ENCODE measurements around the gene RNF175.

The RNF175 gene

GRCh38 chr4:153757407-153757806 is 2.4 kb downstream of the RNF175 start:
- H3F3A ChIP-seq (ENCODE audit: low read depth): no peaks in the 10 kb centered on the region
- H3K9me2 ChIP-seq (replicated peaks; ENCODE audit: low read depth, low read length): no peaks in the 10 kb centered on the region
- H3K4me3 ChIP-seq (ENCODE audit: low read length, poor library complexity, severe bottlenecking): no peak overlapping the region
- H3K4me2 ChIP-seq (ENCODE audit: low read depth, low read length, poor library complexity, severe bottlenecking): no peak overlapping the region
- H3K36me3 ChIP-seq (ENCODE audit: insufficient read depth, low read length): no peaks in the 10 kb centered on the region
- no peak for TF ChIP-seq EZH2phosphoT487 (IDR thresholded peaks at IDR 0.05; ENCODE audit: borderline replicate concordance)
- no peaks in the 10 kb centered on the region for H3K9me3 ChIP-seq (ENCODE audit: insufficient read depth, low read depth, low read length)
- no peak overlapping the region for H2AFZ ChIP-seq (ENCODE audit: low read length)
- no peaks in the 10 kb centered on the region for H3K27me3 ChIP-seq (ENCODE audit: insufficient read depth, low read length, poor library complexity, severe bottlenecking)
- no peaks in the 10 kb centered on the region for H3K79me2 ChIP-seq (ENCODE audit: insufficient read depth, low read length)
- H3K9ac ChIP-seq (ENCODE audit: low read depth, low read length, poor library complexity, severe bottlenecking): no peak overlapping the region
- H4K20me1 ChIP-seq (ENCODE audit: insufficient read depth, low read length, poor library complexity, severe bottlenecking): no peaks in the 10 kb centered on the region
- no peaks in the 10 kb centered on the region for H3K4me1 ChIP-seq (ENCODE audit: insufficient read depth, low read length, poor library complexity, severe bottlenecking)

- H3K4me1 ChIP-seq (ENCODE audit: insufficient read depth, low read length, poor library complexity, severe bottlenecking): no peaks in the 10 kb centered on the region
- H4K20me1 ChIP-seq (ENCODE audit: insufficient read depth, low read length, poor library complexity, severe bottlenecking): no peaks in the 10 kb centered on the region
- H2AFZ ChIP-seq (ENCODE audit: low read length): no peak overlapping the region
- no peaks in the 10 kb centered on the region for H3K27me3 ChIP-seq (ENCODE audit: insufficient read depth, low read length, poor library complexity, severe bottlenecking)
- H3F3A ChIP-seq (ENCODE audit: low read depth): no peaks in the 10 kb centered on the region
- no peak overlapping the region for H3K9ac ChIP-seq (ENCODE audit: low read depth, low read length, poor library complexity, severe bottlenecking)
- H3K9me2 ChIP-seq (replicated peaks; ENCODE audit: low read depth, low read length): no peaks in the 10 kb centered on the region
- H3K4me3 ChIP-seq (ENCODE audit: low read length, poor library complexity, severe bottlenecking): no peak overlapping the region
- no peak overlapping the region for H3K4me2 ChIP-seq (ENCODE audit: low read depth, low read length, poor library complexity, severe bottlenecking)
- H3K79me2 ChIP-seq (ENCODE audit: insufficient read depth, low read length): no peaks in the 10 kb centered on the region
- no peak for TF ChIP-seq EZH2phosphoT487 (IDR thresholded peaks at IDR 0.05; ENCODE audit: borderline replicate concordance)
- H3K36me3 ChIP-seq (ENCODE audit: insufficient read depth, low read length): no peaks in the 10 kb centered on the region
- H3K9me3 ChIP-seq (ENCODE audit: insufficient read depth, low read depth, low read length): no peaks in the 10 kb centered on the region
Observed at GRCh38 chr4:153755186-153755585, 4.6 kb downstream of the RNF175 start.

DNA sequence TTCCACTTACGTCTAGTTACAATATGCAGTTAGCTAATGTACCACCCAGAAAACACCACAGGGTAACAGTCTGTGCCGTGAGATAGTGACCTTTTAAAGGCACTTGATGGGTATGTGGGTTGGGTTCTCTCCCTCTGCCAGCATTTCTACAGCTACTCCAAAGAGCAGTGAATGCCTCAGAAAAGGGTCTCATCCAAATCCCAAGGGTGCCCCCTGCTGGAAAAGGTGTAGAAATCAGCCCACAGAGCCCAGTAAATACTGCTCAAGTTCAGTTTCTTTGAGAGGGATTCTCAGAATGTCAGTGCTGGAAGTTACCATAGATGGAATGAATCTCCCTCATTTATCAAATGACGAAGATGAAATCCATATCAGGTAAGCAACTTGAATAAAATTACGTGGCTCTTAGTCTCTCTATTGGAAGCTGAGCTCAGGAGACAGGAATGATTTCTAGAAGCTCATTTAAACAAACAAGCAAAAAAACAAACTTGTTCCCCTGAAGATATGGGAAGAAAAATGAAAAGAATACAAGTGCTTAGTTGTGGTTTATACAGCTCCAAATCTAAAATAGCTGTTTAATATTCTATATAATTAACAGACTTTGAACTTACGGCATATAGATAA is 9.5 kb downstream of the RNF175 start:
- Histone ChIP-seq H3K4me1 (ENCODE audit: insufficient read depth, low read length, poor library complexity, severe bottlenecking) (peaks cover 3% of the 10 kb centered on the region), H3F3A (ENCODE audit: low read depth) (no peaks in the 10 kb centered on the region), H3K36me3 (ENCODE audit: insufficient read depth, low read length) (no peaks in the 10 kb centered on the region), H3K27me3 (ENCODE audit: insufficient read depth, low read length, poor library complexity, severe bottlenecking) (no peaks in the 10 kb centered on the region), H2AFZ (ENCODE audit: low read length) (no peak overlapping the region), H3K9me3 (ENCODE audit: insufficient read depth, low read depth, low read length) (no peaks in the 10 kb centered on the region), H3K9me2 (replicated peaks; ENCODE audit: low read depth, low read length) (no peaks in the 10 kb centered on the region), H4K20me1 (ENCODE audit: insufficient read depth, low read length, poor library complexity, severe bottlenecking) (no peaks in the 10 kb centered on the region), H3K79me2 (ENCODE audit: insufficient read depth, low read length) (no peaks in the 10 kb centered on the region), H3K9ac (ENCODE audit: low read depth, low read length, poor library complexity, severe bottlenecking) (no peak overlapping the region), H3K4me2 (ENCODE audit: low read depth, low read length, poor library complexity, severe bottlenecking) (no peak overlapping the region), H3K4me3 (ENCODE audit: low read length, poor library complexity, severe bottlenecking) (no peak overlapping the region)
- TF ChIP-seq, protein P1, sequence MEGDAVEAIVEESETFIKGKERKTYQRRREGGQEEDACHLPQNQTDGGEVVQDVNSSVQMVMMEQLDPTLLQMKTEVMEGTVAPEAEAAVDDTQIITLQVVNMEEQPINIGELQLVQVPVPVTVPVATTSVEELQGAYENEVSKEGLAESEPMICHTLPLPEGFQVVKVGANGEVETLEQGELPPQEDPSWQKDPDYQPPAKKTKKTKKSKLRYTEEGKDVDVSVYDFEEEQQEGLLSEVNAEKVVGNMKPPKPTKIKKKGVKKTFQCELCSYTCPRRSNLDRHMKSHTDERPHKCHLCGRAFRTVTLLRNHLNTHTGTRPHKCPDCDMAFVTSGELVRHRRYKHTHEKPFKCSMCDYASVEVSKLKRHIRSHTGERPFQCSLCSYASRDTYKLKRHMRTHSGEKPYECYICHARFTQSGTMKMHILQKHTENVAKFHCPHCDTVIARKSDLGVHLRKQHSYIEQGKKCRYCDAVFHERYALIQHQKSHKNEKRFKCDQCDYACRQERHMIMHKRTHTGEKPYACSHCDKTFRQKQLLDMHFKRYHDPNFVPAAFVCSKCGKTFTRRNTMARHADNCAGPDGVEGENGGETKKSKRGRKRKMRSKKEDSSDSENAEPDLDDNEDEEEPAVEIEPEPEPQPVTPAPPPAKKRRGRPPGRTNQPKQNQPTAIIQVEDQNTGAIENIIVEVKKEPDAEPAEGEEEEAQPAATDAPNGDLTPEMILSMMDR (conservative IDR thresholded peaks at IDR 0.05; ENCODE audit: low read length): peak; percentile 97
- no peak for TF ChIP-seq EZH2phosphoT487 (IDR thresholded peaks at IDR 0.05; ENCODE audit: borderline replicate concordance)

DNA sequence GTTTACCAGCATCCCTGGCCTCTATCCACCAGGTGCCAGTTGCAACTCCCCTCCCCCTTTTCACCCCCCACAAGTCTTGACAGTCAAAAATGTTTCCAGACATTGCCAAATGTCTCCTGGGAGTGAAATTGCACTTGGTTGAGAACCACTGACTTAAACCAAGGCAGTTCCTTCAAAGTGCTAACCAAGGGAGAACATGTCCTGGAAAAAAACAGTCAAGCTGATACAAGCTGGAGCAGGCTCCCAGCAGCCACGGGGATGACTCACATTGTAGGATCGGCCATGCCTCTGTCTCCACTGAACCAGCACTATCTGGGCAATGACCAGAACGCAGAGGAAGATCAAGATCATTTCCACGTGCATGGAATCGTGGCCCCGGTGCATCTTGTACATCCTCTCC is 11.4 kb downstream of the RNF175 start:
- no peak overlapping the region for H3K4me2 ChIP-seq (ENCODE audit: low read depth, low read length, poor library complexity, severe bottlenecking)
- H3K9me2 ChIP-seq (replicated peaks; ENCODE audit: low read depth, low read length): no peaks in the 10 kb centered on the region

More for the DNA sequence above, 11.4 kb downstream of the RNF175 start:
- TF ChIP-seq EZH2phosphoT487 (IDR thresholded peaks at IDR 0.05; ENCODE audit: borderline replicate concordance): no peak
- TF ChIP-seq, protein P1 (conservative IDR thresholded peaks at IDR 0.05; ENCODE audit: low read length): no peak
- Histone ChIP-seq H3K4me1 (ENCODE audit: insufficient read depth, low read length, poor library complexity, severe bottlenecking) (peaks cover 3% of the 10 kb centered on the region), H2AFZ (ENCODE audit: low read length) (no peak overlapping the region), H3K27me3 (ENCODE audit: insufficient read depth, low read length, poor library complexity, severe bottlenecking) (no peaks in the 10 kb centered on the region), H3F3A (ENCODE audit: low read depth) (no peaks in the 10 kb centered on the region), H3K9me3 (ENCODE audit: insufficient read depth, low read depth, low read length) (no peaks in the 10 kb centered on the region), H3K36me3 (ENCODE audit: insufficient read depth, low read length) (no peaks in the 10 kb centered on the region), H4K20me1 (ENCODE audit: insufficient read depth, low read length, poor library complexity, severe bottlenecking) (no peaks in the 10 kb centered on the region), H3K4me3 (ENCODE audit: low read length, poor library complexity, severe bottlenecking) (no peak overlapping the region), H3K9ac (ENCODE audit: low read depth, low read length, poor library complexity, severe bottlenecking) (no peak overlapping the region), H3K79me2 (ENCODE audit: insufficient read depth, low read length) (no peaks in the 10 kb centered on the region)
